Measurements from ENCODE around the gene NUAK1.

The NUAK1 gene

DNA sequence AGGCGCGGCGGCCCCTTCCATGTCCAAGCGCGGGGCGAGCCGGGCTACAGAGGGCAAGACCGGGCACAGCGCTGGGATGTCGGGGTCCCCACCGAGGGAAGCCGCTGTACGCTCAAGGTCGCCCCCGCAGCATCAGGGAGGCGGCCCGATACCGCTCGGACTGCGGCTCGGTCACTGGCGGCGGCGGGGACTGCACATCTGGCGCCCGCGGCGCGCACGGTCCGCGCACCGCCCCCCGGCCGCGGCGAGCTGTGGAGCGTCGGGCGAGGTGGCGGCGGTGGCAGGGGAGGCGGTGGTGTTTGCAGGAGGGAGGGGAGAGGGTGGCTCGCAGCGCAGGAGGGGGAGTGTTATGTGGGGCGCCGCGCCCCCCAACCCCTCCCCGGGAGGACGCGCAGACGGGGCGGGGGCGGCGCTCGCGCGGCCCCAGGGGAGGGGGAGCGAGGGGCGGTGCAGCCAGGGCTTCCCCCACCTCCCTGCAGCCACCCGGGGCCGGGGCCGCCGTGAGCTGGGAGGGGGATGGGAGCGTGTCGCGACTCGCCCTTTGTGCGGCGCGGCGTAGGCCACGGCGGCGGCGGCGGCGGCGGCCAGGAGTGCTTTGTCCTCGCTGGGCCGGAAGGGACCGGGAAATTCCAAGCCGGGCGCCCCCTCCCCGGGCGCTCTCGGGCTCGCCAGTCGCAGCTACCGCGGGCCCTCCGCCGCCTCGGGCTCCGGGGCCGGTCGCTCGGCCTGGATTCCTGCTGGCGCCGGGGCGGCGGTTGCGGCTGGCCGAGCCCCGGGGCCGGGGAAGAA, at the start of gene NUAK1:
TSS of gene NUAK1 (minus strand) at position 322 of the 789 bp plus-strand sequence. CDS start at position 21, 301 bp downstream.
- peak; percentile 67 to 74 for DNase-seq

DNA sequence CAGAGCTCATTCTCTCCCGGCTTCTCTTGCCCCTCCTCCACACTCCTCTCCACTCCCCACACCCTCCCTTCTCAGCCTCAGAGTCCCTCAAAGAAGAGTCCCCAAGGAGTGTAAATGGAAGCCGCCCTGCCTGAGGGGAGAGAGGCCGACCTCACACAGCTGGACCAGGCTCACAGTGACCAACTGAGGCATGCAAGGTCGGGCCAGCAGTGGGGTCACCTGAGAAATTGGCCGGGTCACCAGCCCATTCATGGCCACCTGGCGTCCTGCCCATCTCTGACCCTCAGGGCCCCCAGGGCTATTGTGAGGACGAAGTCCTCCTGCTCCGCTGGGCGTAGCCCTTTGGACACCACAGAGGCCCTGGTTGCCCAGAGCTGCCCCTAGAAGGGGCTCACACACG, 49.5 kb upstream of the NUAK1 start:
- no peak for DNase-seq

DNA sequence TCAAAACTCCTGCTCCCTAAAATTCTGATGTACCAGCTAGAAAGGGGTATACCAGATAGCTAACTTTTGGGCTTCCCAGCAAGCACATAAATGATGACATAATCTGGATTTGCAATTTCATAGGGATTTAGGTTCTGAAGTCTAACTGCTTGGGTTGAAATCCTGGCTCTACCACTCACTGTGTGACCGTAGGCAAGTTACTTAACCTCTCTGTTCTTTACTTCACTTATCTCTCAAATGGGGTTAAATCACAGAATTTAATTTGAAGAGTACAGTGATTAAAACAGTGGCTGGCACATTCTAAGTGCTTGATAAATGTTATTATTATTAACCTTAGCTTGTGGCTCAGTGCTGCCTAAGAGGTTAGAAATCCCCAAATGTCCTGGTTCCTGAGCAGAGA, 49.1 kb upstream of the NUAK1 start:
- DNase-seq, result no peak

DNA sequence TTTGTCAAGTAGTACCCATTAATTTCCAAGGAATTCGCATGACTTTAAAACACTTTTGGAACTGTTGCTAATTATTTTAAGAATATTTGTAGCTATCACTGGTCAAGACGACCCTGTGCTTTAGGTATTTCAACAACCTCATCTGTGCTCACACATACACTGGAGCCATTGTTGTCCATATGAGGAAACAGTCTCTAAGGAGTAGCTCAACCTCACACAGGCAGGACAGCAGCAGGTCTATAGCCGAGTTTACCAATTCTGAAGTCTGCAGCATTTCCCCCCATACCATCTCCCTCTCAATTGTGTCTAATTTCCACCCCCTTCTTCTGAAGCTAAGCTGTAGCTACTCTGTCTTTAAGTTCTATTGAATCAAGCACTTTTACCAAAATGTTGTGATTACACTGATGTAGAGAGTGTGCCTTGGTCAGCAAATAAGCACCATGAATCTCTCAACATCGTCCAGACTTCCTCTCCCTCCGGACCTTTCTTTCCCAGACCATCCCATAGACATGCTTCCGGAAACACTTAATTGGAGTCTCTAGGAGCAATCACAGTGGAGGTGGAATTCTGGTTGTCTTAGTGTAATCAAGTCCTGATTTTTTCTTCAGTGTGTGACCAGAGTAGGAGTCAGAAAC, 48.5 kb upstream of the NUAK1 start:
- DNase-seq, result no peak

DNA sequence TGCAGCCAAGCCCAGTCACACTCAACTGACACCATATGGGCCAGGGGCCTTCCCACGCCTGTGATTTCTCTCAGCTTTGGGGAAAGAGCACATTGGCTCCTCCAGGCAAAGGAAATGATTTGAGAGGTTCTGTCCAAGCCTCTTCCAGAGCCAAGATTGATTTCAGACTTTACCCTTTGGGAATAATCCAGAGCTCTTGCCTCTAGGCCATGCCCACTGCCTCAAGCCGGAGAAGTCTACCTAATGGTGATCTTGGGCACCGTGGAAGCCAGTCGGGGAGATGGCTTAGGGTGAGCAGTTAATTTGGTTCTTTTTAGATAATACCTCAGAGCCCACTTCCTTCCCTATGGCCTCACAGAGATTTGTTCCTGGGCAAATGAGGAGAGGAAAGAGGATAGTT, 45.0 kb upstream of the NUAK1 start:
- DNase-seq, result peak in 1 of 2 experiments; percentile 19

DNA sequence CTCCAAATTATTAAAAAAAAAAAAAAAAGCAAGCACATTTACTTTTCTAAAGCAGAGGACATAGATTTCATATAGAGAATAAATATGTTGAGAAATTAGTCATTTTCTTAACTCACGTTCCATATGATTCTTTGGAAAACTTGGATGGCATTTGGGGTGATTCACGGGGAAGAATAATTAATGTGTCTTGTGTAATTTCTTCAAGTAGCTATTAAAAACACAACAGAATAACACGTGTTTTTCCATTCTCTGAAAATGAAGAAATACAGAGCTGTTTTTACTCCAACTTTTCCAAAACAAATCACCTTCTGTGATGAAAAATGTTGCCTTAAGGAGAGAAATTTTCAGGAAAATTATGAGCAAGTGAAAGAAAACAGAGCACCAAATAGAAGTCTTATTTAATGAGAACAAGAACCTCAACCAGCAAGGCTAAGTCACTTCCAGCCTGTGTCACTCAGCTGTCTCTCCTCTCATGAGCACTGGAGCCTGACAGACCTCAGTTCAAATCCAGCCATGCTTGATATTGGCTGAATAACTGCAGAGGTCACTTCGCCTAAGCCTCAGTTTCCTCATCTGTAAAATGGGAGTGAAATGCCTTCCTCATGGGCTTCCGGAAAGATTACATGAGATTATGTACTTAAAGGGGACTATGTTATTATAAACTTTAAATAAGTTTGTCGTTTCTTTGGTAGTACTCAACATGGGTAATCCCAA, 42.8 kb upstream of the NUAK1 start:
- no peak for DNase-seq

DNA sequence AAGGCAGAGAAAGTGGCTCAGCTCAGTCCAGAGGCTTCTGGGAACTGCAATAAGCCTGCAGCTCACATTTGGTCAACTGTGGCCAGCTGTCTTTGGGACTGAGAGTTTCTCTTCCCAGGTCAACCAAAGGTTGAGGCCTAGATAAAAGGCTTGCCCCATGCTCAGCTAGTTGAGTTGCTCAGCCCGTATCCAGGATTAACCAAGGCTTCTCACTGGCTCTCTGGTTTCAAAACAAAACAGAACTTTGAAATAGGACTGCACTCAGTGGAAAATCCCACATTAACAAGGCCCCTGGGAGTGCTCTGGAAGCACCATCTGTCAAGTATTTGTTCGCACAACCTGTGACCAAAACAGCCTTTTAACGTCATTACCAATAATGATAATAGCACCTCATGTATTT, 40.3 kb upstream of the NUAK1 start:
- DNase-seq, result peak; percentile 95 to 98

DNA sequence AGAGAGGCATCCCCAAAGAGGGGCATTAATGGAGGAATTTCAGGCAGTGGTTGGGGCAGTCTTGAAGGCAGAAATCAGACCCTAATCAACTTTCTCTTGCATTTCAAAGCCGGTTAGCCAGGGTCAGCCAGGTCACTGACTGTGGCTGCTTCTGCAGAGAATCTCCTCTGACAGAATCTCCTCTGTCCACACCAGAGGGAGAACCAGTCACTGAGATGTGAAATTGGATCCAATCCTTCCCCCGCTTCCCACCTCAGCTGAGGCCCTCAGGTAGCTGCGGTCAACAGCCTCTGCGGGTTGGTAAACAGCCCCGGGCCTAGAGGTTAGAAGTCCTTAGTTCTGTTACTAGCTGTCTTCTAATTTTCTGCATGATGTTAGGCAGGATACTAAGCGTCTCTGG, 39.8 kb upstream of the NUAK1 start:
- no peak for DNase-seq

DNA sequence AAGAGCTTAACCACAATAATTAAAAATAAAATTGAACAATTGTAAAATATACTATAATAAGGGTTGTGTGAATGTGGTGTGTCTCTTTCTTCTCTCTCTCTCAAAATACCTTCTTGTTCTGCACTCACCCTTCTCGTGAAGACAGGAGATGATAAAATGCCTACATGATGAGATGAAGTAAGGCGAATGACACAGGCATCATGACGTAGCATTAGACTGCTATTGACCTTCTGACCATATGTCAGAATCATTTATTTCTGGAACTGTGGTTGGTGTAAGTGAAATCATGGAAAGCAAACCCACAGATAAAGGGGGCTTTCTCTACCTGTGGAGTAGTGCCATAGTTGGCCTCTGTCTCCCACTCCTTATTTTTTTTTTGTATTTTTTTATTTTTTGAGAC, 37.8 kb upstream of the NUAK1 start:
- no peak for DNase-seq

DNA sequence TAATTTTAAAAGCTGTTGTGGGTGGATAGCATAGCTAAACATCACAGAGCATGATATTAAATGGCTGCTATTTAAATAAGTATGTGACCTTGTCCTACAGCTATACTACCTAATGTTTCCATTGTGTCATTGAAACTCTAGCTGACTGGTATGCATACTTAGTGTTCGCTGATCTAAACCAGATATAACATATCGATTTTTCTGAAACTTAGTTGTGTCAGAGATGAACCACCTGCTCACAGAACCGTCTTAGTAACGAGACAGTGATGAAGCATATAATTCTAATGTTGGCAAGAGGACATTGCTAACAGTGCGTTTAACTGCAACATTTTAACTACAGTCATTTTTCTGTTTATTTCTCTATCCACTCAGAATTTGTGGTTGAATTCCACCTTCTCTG, 36.1 kb upstream of the NUAK1 start:
- no peak for DNase-seq

DNA sequence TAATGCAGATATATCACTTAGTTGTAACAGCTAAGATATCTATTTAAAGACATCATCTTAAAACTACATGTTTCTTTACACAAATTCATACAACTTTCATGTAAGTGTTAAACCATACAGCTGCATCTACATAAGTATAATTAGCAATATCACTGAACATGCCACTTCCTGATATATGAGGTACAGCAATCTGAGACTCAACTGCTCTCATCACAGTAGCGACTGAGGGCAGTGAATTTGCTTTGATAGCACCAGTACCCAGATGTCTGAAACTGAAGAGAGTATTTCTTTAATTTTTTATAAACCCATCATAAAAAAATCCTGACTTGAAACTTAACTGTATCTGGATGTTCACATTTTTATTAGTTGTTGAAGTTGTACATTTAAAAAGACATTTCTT, 34.7 kb upstream of the NUAK1 start:
- no peak for DNase-seq

DNA sequence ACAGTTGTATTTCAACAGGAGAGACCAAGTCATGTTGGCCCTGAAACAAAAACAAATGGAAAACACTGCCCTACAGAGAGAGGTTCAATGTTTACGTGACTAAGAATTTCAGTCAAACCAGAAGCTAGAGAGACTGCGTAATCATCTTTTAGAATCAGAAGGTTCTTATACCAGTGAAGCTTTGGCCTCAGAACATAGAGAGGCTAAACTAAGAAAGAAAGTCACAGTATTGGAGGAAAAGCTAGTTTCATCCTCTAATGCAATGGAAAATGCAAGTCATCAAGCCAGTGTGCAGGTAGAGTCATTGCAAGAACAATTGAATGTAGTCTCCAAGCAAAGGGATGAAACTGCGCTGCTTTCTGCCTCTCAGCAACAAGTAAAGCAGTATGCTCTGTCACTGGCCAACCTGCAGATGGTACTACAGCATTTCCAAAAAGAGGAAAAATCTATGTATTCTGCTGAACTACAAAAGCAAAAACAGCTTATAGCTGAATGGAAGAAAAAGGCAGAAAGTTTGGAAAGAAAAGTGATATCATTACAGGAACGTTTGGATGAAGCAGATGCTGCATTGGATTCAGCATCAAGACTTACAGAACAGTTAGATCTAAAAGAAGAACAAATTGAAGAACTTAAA, 32.5 kb upstream of the NUAK1 start:
- DNase-seq, result no peak

DNA sequence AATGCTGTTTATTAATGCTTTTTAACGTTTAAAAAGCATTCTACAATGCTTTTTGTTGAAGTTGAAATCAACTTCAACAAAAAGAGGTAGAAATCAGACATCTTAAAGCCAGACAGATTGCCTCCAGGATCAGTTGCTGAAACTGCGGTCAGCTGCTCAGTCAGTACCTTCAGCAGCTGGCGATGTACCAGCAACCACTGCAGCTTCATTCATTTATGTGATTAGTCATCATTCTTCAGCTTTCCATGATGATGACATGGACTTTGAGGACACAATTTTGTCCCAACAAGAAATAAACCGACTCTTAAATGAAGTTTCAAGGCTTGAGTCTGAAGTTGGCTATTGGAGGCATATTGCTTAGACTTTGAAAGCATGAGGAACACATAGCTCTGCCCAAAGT, 31.5 kb upstream of the NUAK1 start:
- no peak for DNase-seq

DNA sequence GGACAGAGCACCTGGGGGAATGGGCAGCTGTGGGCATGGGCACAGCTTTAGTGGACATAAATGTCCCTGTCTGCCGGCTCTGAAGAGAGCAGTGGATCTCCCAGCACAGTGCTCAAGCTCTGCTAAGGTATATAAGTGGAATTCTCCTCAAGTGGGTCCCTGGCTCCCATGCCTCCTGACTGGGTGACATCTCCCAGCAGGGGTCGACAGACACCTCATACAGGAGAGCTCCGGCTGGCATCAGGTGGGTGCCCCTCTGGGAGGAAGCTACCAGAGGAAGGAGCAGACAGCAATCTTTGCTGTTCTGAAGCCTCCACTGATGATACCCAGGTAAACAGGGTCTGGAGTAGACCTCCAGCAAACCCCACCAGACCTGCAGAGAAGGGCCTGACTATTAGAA, 25.0 kb upstream of the NUAK1 start:
- no peak for DNase-seq

DNA sequence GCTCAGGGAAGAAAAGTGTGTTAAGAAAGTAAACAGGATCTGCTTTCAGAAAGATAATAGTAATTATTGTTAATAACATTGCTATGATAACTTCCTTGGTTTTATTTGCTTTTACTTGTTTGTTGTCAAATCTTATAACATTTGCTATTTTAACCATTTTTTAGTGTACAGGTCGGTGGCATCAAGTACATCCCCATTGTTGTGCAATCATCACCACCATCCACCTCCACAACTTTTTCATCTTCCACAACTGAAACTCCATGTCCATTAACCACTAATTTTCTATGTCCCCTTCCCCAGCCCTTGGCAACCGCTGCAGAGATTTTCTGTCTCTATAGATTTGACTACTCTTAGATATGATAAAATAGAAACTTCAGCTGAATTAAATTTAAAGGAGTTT, 22.7 kb upstream of the NUAK1 start:
- no peak for DNase-seq

DNA sequence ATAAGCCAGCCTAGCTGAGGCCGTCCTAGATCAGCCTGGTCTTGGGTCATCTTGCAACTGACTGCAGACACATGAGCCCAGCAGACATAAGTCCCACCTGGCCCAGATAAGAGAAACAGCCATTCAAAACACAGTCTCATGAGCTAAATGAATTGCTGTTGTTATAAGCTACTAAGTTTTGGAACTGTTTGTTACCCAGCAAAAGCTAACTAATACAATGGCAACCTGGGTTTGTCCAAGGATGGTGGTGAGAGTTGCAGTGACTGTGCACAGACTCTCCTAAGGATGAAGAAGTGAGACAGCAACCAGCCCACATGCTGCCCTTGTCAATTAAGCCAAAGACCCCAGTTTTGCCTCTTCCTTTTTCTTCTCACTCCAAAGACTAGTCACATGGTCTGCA, 22.2 kb upstream of the NUAK1 start:
- no peak for DNase-seq

DNA sequence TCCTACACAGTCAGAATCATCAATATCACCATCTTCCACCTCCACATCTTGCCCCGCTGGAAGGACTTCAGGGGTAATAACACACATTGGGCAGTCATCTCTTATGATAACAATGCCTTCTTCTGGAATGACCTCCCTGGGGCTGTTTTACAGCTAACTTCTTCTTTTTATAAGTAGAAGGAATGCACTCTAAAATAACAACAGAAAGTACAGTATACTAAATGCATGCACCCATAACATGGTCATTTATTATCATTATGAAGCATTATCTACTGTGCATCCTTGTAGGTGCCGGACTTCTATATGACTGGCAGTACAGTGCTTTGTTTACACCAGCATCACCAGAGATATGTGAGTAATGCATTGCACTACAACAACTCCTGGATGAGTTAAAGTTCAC, 19.0 kb upstream of the NUAK1 start:
- DNase-seq, result no peak

DNA sequence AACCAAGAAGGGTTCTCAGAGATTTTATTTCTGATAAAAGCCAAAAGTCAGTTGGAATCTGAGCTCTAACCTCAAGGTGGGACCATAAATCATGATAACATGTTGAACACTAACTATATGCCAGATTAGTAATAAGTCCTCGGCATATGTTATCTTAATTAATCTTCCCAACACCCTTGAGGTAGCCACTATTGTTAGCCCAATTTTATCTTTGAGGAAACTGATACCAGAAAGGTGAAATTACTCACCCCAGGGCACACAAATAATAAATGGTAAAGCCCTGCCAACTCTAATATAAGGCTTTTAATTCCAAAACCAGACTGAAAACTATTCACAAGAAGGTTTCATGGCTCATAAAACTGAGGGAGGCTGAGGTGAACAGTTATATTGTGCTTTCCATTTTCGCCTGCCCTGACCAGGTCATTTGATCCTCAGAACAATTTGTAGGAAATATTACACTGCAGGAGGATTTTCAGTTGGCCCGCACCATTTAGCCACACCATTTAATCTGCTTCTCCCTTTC, 16.1 kb upstream of the NUAK1 start:
- DNase-seq, result peak in 1 of 2 experiments; percentile 62

DNA sequence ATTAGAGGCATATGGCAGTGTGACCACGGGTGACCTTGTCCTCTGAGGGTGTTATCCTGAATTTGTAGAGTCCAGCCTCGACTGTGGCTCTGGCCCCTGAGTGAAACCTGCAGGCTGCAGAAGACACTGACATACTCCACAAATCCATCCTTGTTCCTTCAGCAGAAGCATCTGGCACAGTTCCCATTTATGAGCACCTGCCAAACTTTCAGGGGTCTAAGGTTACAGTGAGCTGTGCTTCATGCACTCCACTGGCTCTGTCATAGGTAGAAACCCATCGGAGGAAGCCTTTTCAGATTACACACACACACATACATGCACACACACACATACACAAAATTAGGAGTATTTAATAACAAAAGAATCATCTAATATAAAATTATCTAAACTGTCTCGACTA, 13.6 kb upstream of the NUAK1 start:
- DNase-seq, result peak; percentile 61 to 80

DNA sequence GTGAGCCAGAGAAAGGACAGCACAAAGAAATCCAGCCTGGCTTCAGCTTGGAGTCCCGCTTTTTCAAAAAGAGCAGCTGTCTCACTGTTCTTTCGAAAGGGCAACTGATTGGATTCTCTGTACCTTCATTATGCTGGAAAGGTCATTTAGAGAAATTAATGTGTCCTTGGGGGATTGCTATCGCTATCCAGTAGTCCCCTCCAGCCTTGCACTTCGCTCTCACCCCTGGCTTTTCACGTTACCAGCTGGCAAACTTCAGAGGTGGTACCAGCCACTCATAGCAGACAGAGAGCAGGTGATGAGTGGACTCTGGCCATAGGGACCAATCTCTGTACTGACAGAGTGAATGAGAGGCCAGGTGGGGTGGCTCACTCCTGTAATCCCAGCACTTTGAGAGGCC, 11.8 kb upstream of the NUAK1 start:
- peak; percentile 45 to 89 for DNase-seq

DNA sequence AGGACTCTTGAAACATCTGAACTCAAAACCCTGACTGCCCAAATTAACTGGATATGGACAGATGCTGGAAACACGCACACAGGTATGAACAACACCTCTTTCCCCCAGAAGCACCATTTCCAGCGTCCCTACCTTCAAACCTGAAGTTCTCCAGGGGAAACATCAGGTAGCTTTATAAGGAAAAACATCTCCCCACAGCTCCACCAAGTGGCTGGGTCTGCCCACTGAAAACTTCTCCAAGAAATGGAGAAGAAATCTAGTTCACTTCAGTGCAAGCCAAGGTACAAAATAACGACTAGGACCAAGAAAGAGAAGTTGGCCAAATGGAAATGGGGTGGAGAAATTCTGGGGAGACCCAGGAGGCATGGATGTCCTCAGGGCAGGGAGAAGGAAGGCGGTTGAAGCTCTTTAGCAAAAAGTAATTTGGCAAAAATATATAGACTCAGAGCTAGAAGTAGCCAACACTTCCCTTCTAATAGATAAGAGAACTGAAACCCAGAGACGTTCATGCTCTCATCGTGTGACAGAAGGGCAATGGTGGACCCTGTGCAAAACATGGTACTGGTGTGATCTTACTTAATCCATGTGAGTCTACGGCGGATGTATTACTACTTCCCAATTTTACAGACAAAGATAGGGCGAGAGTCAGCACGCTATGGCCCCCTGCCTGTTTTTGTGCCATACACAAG, 10.5 kb upstream of the NUAK1 start:
- DNase-seq, result peak in 1 of 2 experiments; percentile 41

DNA sequence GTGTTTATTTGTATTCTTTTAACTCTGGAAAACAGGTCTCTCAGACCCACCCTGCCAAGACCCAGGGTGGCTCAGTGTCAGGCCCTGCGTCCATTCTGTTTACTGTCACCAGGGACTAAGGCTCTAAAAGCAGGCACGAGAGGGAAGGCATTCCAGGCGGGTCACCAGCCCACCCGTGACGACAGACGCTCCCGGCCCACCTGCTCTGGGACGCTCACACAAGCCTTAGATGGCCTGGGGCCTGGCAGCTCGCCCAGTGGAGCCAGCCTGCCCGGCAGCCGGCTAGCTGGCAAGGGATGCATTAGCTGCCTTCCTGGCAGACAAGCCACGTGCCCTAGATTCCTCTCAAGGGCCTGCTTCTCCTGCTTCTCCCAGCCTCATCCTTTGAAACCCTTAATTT, 9.2 kb upstream of the NUAK1 start:
- DNase-seq, result peak; percentile 85 to 96

DNA sequence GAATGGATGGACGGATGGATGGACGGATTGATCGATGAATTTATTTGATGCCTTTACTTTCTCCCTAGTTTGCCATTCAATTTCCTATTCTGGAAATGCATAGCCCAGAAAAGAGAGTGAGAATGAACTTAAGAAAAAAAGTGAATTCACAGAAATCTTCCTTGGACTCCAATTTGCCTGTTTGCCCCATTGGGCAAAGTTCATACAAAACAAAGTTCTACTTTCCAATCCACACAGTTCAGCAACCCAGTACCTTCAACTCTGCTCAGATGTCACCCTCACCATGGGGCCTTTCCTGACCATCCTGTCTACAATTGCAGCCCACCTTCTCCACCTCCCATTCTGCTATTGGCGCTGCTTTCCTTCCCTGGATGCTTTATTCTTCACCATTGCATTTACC, 8.2 kb upstream of the NUAK1 start:
- DNase-seq, result no peak

Data from NCI-H524 (cell line).